Thymus (tissue), 14 donors: ENCODE data around the gene LSP1. TPM values are rescaled to one million over a fixed set of nuclear protein-coding genes. Genes with fewer than 3 reads are reported as not detected.
"Not testable (repeated sequence)": the region's sequence is repeated elsewhere in the genome, so short reads cannot be mapped to it uniquely, and the experiment has no call there.

Experiments used
- DNase-seq, 9 donors: peaks; one replicate each; pipeline ENCODE4 v3.0.0-alpha.2; 2013; ENCODE audit warnings: low spot score in 9 of 9, low read depth in 6 of 9, missing footprints in 1 of 9
- H3K27ac ChIP-seq, 2 donors: one replicate each; pipeline ENCODE4 v1.5.1; 2013; ENCODE audit warnings: control low read depth in 1 of 2, low read depth in 1 of 2, low read length in 1 of 2, mild to moderate bottlenecking in 1 of 2, moderate library complexity in 1 of 2
- H3K27me3 ChIP-seq, 2 donors: one replicate each; pipeline ENCODE4 v1.5.1; 2013; ENCODE audit warnings: low read length in 1 of 2; ENCODE audit not compliant: control insufficient read depth in 2 of 2, insufficient read depth in 1 of 2
- H3K36me3 ChIP-seq, 2 donors: one replicate each; pipeline ENCODE4 v1.5.1; 2013; ENCODE audit warnings: low read length in 1 of 2, mild to moderate bottlenecking in 1 of 2, moderate library complexity in 1 of 2; ENCODE audit not compliant: control insufficient read depth in 2 of 2, insufficient read depth in 2 of 2
- H3K4me1 ChIP-seq, 2 donors: one replicate each; pipeline ENCODE4 v1.5.1; 2013; ENCODE audit warnings: low read length in 2 of 2; ENCODE audit not compliant: control insufficient read depth in 2 of 2, insufficient read depth in 2 of 2
- H3K4me3 ChIP-seq, 2 donors: one replicate each; pipeline ENCODE4 v1.5.1; 2013; ENCODE audit warnings: low read length in 2 of 2, control low read depth in 1 of 2, mild to moderate bottlenecking in 1 of 2
- H3K9me3 ChIP-seq, 2 donors: one replicate each; pipeline ENCODE4 v1.5.1; 2013; ENCODE audit warnings: low read length in 1 of 2, mild to moderate bottlenecking in 1 of 2; ENCODE audit not compliant: control insufficient read depth in 2 of 2, insufficient read depth in 1 of 2
- WGBS: extraction: QIAGEN DNeasy Blood & Tissue Kit; methylation state at CpG from one replicate; pipeline ENCODE4 v1.1.7; 2013; 5-methylcytosine and 5-hydroxymethylcytosine counted together
- long read RNA-seq, 10 donors: transcript quantifications; one replicate each; lab custom pipeline, GENCODE V29; 2026
- polyA plus RNA-seq: library from polyadenylated mRNA; stranded (reverse); fragments of 200-250 nt; gene quantifications from one replicate; pipeline ENCODE4 v1.2.3, GENCODE V29; 2013
- total RNA-seq: library from RNA; stranded (reverse); fragments of 120-200 nt; gene quantifications from one replicate; pipeline ENCODE4 v1.2.4, GENCODE V29; 2013
- donor health status: healthy.

Gene LSP1
- total RNA-seq (179 TPM), polyA plus RNA-seq (138 TPM)
- long read RNA-seq, donor 1, partial matches to known transcripts: 0 of 2 reads
- long read RNA-seq, donor 1, other reads (novel, unspliced or antisense): 0 of 2 reads
- long read RNA-seq, donor 2: 0 reads
- long read RNA-seq, donor 3, transcript LSP1-201 (11 exons, 1,699 nt): major isoform, 88 of 134 reads
- long read RNA-seq, donor 3, partial matches to known transcripts: 40 of 134 reads
- long read RNA-seq, donor 3, other reads (novel, unspliced or antisense): 5 of 134 reads
- long read RNA-seq, donor 4, transcript LSP1-201 (11 exons, 1,699 nt): major isoform, 24 of 80 reads
- long read RNA-seq, donor 4, partial matches to known transcripts: 56 of 80 reads
- long read RNA-seq, donor 4, other reads (novel, unspliced or antisense): 0 of 80 reads
- long read RNA-seq, donor 5, transcript LSP1-201 (11 exons, 1,699 nt): major isoform, 84 of 316 reads
- long read RNA-seq, donor 5, partial matches to known transcripts: 232 of 316 reads
- long read RNA-seq, donor 5, other reads (novel, unspliced or antisense): 0 of 316 reads
- long read RNA-seq, donor 6, transcript LSP1-201 (11 exons, 1,699 nt): major isoform, 79 of 212 reads
- long read RNA-seq, donor 6, partial matches to known transcripts: 133 of 212 reads
- long read RNA-seq, donor 6, other reads (novel, unspliced or antisense): 0 of 212 reads
- long read RNA-seq, donor 7, transcript LSP1-201 (11 exons, 1,699 nt): major isoform, 7 of 116 reads
- long read RNA-seq, donor 7, partial matches to known transcripts: 108 of 116 reads
- long read RNA-seq, donor 7, other reads (novel, unspliced or antisense): 0 of 116 reads
- long read RNA-seq, donor 8, transcript LSP1-201 (11 exons, 1,699 nt): major isoform, 27 of 90 reads
- long read RNA-seq, donor 8, partial matches to known transcripts: 63 of 90 reads
- long read RNA-seq, donor 8, other reads (novel, unspliced or antisense): 0 of 90 reads
- long read RNA-seq, donor 9, transcript LSP1-201 (11 exons, 1,699 nt): major isoform, 11 of 36 reads
- long read RNA-seq, donor 9, partial matches to known transcripts: 24 of 36 reads
- long read RNA-seq, donor 9, other reads (novel, unspliced or antisense): 0 of 36 reads
- long read RNA-seq, donor 10, transcript LSP1-201 (11 exons, 1,699 nt): major isoform, 17 of 138 reads
- long read RNA-seq, donor 10, partial matches to known transcripts: 121 of 138 reads
- long read RNA-seq, donor 10, other reads (novel, unspliced or antisense): 0 of 138 reads

GRCh38 chr11:1852877-1853276, at the start of gene LSP1:
Gene LSP1, plus strand, starts transcription at chr11:1853084. Its CDS starts 61 bp downstream, at chr11:1853145.
- peak within 1 kb of the TSS; percentile 59 to 69 for H3K4me3 ChIP-seq
- H3K27ac ChIP-seq: peak within 1 kb of the TSS; percentile 89 to 90
- peaks cover 1 to 4% of the 10 kb centered on the region in 2 donors for H3K9me3 ChIP-seq
- H3K36me3 ChIP-seq: no peaks in the 10 kb centered on the region
- H3K4me1 ChIP-seq: peaks cover 15 to 65% of the 10 kb centered on the region in 2 donors
- peak in 7 of 9 donors; percentile 47 to 92 (median 72) for DNase-seq
- no peaks in the 10 kb centered on the region for H3K27me3 ChIP-seq
- WGBS: 3% methylated on average over 18 of the region's 18 CpGs

- H3K4me1 ChIP-seq: no peaks in the 10 kb centered on the region
- no peaks in the 10 kb centered on the region for H3K36me3 ChIP-seq
- DNase-seq: no peak
- no peak overlapping the region for H3K4me3 ChIP-seq
- H3K27me3 ChIP-seq: peaks cover 0 to 2% of the 10 kb centered on the region in 2 donors
- no peak overlapping the region for H3K27ac ChIP-seq
- no peaks in the 10 kb centered on the region for H3K9me3 ChIP-seq
- 98% methylated on average over 20 of the region's 20 CpGs for whole genome bisulfite sequencing
Observed at GRCh38 chr11:1803246-1803645, 49.6 kb upstream of the LSP1 start.

- H3K27ac ChIP-seq, H3K9me3 ChIP-seq, H3K4me3 ChIP-seq, H3K36me3 ChIP-seq, DNase-seq, H3K4me1 ChIP-seq, H3K27me3 ChIP-seq: not testable (repeated sequence)
- WGBS: 98% methylated on average over 42 of the region's 42 CpGs
Observed at GRCh38 chr11:1803835-1804519, 48.9 kb upstream of the LSP1 start.

- 97% methylated on average over 15 of the region's 15 CpGs for WGBS
- Histone ChIP-seq H3K4me1 (no peaks in the 10 kb centered on the region), H3K9me3 (no peaks in the 10 kb centered on the region), H3K36me3 (no peaks in the 10 kb centered on the region), H3K27ac (no peak overlapping the region), H3K4me3 (no peak overlapping the region), H3K27me3 (peaks cover 0 to 7% of the 10 kb centered on the region in 2 donors)
- DNase-seq: no peak
Observed at GRCh38 chr11:1805525-1805924, 47.4 kb upstream of the LSP1 start.

- no peak overlapping the region for H3K4me3 ChIP-seq
- no peaks in the 10 kb centered on the region for H3K36me3 ChIP-seq
- no peak for DNase-seq
- 83% methylated on average over 14 of the region's 14 CpGs for WGBS
- no peaks in the 10 kb centered on the region for H3K9me3 ChIP-seq
- H3K27ac ChIP-seq: no peak overlapping the region
- peaks cover 0 to 17% of the 10 kb centered on the region in 2 donors for H3K27me3 ChIP-seq
- H3K4me1 ChIP-seq: no peaks in the 10 kb centered on the region
Observed at GRCh38 chr11:1807264-1807995, 45.5 kb upstream of the LSP1 start.

GRCh38 chr11:1810761-1811160, 42.1 kb upstream of the LSP1 start:
- WGBS: 58% methylated on average over 10 of the region's 10 CpGs
- Histone ChIP-seq H3K36me3 (no peaks in the 10 kb centered on the region), H3K4me1 (no peaks in the 10 kb centered on the region), H3K27ac (no peak overlapping the region), H3K27me3 (peaks cover 0 to 17% of the 10 kb centered on the region in 2 donors), H3K4me3 (no peak overlapping the region), H3K9me3 (no peaks in the 10 kb centered on the region)
- DNase-seq: no peak

GRCh38 chr11:1812274-1812673, 40.6 kb upstream of the LSP1 start:
- no peaks in the 10 kb centered on the region for H3K9me3 ChIP-seq
- H3K27ac ChIP-seq: no peak overlapping the region
- no peaks in the 10 kb centered on the region for H3K4me1 ChIP-seq
- H3K36me3 ChIP-seq: no peaks in the 10 kb centered on the region
- H3K4me3 ChIP-seq: no peak overlapping the region
- DNase-seq: no peak
- 95% methylated on average over 5 of the region's 5 CpGs for WGBS
- peaks cover 0 to 17% of the 10 kb centered on the region in 2 donors for H3K27me3 ChIP-seq

- no peaks in the 10 kb centered on the region for H3K4me1 ChIP-seq
- no peak for DNase-seq
- no peak overlapping the region for H3K27ac ChIP-seq
- no peak overlapping the region for H3K4me3 ChIP-seq
- no peaks in the 10 kb centered on the region for H3K9me3 ChIP-seq
- H3K27me3 ChIP-seq: peaks cover 0 to 17% of the 10 kb centered on the region in 2 donors
- no peaks in the 10 kb centered on the region for H3K36me3 ChIP-seq
- WGBS: 97% methylated on average over 15 of the region's 15 CpGs
Observed at GRCh38 chr11:1812801-1813200, 40.1 kb upstream of the LSP1 start.
